T1000 (cell line): ENCODE results near the gene DDX27.
"Not testable (repeated sequence)": the region's sequence is repeated elsewhere in the genome, so short reads cannot be mapped to it uniquely, and the experiment has no call there.

Experiments used
- DNase-seq: peaks from one replicate; lab custom pipeline; 2025; ENCODE audit warnings: mixed read lengths; lab: John Stamatoyannopoulos, UW

The DDX27 gene, protein sequence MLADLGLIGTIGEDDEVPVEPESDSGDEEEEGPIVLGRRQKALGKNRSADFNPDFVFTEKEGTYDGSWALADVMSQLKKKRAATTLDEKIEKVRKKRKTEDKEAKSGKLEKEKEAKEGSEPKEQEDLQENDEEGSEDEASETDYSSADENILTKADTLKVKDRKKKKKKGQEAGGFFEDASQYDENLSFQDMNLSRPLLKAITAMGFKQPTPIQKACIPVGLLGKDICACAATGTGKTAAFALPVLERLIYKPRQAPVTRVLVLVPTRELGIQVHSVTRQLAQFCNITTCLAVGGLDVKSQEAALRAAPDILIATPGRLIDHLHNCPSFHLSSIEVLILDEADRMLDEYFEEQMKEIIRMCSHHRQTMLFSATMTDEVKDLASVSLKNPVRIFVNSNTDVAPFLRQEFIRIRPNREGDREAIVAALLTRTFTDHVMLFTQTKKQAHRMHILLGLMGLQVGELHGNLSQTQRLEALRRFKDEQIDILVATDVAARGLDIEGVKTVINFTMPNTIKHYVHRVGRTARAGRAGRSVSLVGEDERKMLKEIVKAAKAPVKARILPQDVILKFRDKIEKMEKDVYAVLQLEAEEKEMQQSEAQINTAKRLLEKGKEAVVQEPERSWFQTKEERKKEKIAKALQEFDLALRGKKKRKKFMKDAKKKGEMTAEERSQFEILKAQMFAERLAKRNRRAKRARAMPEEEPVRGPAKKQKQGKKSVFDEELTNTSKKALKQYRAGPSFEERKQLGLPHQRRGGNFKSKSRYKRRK

DNA sequence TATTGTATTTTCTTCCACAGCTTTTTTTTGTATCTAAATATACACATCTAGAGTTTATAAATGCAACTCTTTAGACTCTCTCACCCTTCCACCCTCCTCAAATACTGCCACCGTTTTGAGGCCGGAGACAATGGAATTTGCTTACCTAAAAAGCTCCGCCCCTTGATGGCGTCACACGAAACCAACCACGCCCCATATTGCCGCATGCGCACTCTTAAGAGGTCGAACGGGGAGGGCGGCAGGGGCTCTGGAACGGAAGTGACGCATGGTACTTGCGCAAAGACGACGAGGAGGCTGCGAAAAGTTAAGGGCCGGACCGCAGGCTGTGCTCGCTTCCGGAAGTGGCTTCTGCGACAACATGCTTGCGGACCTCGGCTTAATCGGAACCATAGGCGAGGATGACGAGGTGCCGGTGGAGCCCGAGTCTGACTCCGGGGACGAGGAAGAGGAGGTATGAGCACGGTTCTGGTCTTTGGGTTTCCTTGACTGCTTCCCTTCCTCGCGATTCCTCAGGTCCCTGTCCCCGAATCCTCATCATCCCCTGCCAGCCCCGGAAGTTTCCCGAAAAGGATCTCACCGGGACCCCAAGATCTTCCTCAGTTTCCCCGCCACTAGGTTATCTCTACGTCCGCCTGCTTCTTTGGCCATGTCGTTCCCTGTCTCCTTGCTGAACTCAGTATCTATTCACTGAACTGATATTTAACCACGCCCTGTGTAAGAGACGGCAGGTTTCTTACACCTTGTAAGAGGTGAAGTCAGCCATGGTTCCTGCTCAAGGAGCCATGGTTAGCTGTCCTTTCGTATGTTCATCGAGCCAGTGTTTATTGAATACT, at the start of gene DDX27:
Gene DDX27 (plus strand): TSS at position 326 of the 833 bp plus-strand sequence. CDS start 33 bp downstream, at position 359.
- DNase-seq = peak; percentile 99

DNA sequence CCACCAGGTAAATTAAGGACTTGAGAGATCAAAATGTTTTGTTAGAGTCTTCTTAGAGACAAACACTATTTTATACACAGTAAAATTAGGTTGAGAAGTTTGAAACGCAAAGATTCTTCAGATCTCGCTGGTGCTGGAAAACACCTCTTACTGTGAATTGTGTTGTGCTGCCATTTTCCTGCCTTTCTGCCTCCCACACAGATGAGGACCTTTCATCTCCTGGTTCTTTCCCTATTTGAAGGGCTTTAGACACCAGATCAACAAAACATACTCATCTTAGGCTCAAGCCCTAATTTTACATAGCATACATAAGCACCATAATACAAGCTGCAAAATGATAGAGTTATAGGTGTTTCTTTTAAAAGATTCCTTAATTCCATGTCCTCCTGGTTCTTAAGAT, 49.7 kb upstream of the DDX27 start:
- DNase-seq = no peak

DNA sequence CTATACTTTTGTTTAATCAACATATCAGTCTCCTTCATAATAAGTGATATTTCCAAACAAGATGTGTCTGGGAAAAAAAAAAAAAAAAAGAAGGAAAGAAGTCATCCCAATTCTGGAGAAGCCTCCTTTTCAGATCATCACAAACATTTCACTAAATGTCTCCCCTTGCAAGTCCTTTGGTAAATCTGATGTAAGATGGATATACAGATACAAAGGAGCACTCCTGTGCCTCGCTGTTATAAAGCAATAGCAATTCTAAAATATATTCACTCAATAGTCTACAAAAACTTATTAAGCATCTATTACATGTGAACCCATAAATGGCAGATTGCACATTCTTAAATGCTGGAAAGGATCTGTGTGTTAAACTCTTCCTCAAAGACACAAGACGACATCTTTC, 48.5 kb upstream of the DDX27 start:
- no peak for DNase-seq

DNA sequence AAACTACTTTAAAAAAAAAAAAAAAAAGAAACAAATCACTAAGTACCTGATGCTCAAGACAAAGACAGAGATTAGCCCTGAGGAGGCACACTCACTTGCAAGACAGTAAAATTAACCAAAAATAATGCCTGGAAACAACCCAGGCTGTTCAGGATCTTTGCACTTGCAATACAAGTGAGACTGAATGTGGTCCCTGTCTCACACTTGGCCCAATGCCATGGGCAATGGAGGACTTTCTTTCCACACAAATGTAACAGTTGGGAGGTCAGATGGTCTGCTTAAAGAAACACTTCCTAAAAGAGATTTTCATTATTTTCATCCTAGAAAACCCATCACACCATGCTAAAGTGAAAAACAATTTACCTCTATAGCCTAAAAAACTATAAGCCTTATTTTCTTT, 47.3 kb upstream of the DDX27 start:
- no peak for DNase-seq

DNA sequence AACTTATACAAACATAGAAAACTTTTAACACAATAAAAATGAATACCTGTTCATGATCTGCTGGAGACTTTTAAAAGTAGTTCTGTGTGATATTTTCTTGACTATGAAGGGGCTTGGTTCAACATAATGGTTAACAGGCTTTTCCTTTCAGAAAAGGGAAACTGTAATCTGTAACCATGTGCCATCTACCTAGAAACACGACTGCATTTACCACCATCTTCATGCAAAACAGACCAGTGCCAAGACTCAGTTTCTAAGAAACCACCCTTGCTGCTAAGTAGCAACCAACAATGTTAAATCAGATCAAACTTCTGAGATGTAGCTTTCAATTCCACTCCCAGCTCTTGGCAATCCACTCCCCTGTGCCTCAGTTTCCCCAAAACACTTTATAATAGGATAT, 46.8 kb upstream of the DDX27 start:
- DNase-seq = no peak

DNA sequence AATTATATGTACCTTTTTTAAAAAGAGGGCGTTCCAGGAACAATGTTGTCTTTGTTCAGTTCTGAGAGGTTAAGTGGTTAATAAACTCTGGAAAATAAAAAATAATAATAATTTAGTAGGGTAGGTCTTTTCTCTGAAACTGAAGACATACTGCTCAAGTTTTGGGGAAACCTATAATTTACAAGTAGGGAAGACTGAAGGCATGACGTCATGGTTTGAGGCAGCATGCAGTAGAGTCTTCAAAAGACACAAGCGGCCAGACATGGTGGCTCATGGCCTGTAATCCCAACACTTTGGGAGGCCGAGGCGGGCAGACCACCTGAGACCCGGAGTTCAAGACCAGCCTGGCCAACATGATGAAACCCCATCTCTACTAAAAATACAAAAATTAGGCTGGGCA, 45.0 kb upstream of the DDX27 start:
- no peak for DNase-seq

DNA sequence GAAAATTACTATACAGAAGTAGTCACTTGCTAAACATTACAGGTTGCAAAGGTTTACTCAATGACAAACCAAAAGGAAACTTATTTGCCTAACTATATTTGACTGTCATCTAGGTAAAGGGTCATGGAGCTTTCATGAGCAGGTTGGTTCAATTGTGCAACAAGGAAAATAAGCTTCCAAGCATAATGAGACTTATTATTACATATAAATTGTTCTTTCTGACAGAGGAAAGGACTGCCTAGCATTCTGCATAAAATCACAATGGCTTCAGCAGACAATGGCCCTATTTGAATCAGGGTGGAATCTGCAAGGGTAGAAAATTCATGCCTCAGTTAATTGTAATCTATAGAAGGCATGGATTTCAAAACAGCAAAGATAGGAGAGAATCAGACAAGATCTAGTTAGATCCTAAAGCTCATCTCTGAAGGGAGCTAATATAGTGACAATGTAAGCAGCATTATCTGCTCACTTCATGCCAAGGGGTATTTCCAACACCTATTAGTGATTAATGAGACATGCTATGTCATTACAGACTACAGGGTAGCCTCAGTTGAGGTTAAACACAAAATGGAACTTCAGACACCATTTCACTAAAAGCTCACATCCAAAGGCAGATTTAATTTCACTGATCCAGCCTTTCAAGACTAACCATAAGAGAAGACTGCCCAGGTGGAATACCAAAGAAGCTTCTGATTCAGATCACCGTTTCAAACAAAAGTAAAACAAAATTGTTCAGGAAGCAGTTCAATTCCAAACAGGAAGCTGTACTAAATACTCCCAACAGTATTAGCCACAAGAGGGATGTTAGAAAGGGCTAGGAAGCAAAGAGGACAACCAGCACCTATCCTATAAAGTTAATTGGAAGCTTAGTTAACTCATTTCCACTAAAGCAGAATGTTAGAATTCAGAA, 39.6 kb upstream of the DDX27 start:
- DNase-seq = no peak

DNA sequence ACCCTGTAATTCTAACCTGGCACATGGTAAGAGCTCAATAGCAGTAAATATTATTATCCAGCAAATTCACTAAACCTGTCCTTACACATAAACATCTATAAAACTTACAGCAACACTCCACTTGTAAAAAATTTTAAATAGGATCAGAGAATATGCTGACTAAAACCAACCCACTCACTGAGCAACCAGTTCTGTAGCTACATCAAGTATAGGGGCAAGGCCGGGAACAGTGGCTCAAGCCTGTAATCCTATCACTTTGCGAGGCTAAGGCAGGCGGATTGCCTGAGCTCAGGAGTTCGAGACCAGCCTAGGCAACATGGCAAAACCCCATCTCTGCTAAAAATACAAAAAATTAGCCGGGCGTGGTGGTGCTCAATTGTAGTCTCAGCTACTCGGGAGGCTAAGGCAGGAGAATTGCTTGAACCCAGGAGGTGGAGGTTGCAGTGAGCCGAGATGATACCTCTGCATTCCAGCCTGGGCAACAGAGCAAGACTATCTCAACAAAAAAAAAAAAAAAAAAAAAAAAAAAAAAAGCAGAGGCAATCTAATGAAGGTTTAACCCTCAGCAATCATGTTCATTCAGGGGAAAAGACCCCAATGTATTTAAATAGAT, 37.8 kb upstream of the DDX27 start:
- no peak for DNase-seq

DNA sequence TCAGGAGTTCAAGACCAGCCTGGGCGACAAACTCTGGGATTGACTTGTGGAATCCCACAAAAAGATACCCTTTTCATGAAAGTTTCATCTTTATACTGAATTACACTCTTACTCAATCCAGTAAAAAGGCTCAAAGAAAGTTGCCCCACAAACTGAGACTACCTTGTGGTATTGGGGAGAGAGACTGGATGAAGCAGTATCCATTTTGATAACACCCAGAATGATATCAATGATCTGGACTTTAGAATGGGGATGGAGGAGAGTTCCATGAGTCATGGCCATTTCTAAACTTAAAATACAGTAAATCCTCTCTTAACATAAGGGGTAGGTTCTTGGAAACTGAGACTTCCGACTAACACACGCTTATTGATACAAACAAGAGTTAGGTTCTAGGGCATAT, 35.8 kb upstream of the DDX27 start:
- no peak for DNase-seq

DNA sequence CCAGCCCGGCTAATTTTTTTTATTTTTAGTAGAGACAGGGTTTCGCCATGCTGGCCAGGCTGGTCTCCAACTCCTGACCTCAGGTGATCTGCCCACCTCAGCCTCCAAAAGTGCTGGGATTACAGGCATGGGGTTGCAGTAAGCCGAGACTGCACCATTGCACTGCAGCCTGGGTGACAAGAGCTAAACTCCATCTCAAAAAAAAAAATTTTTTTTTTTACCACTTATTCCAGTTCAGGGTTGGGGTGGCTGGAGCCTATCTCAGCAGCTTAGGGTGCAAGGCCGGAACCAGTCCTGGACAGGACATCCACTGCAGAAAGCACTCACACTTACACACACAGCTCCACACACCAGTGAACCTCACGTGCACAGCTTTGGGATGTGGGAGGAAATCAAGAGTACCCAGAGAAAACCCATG, 35.1 kb upstream of the DDX27 start:
- not testable (repeated sequence) for DNase-seq

DNA sequence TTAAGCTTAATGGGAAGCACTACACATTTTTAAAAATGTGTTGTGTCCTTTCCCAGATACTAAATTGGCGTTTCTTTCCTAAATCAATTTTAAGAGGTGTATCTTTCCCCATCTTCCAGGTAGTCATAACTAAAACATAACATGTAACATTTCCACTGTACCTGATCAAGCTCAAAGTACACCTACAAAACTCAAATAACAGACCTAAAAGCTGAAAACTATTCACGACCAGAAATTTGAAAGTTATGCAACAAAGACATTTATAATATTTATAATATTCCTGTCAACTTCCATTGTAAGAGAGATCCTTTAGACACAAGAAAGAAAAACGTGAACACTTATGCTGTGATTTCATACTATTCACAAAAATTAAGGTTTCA, 34.5 kb upstream of the DDX27 start:
- DNase-seq = no peak

DNA sequence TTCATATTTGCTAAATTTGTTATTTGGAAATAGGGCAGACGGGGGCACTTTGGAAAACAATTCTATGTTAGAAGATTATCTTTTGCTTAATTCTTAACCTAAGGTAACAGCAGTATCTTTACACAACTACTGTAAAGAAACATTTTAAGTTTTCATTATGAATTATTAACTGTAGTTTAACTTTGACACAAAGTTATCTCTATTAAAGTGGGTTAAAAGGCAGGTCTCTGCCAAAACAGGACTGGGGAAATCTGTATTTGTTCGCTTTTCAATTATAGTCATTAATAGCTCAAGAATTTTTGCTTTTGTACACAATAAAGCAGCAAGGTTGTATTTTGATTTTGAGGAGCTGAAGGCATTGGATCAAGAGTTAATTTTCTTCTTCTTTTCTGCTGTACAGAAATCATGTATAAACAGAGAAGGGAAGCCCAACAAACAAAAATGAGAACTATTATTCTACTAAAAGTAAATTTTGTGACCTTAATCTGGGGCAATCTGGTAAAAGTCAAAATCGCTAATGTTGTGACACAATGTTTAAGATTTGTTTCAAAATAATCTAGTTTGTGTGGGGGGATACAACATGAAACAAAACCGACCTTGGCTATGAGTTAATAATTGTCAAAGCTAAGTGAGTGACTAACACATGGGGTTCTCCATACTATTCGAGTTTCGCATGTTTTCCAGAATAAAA, 34.0 kb upstream of the DDX27 start:
- no peak for DNase-seq

DNA sequence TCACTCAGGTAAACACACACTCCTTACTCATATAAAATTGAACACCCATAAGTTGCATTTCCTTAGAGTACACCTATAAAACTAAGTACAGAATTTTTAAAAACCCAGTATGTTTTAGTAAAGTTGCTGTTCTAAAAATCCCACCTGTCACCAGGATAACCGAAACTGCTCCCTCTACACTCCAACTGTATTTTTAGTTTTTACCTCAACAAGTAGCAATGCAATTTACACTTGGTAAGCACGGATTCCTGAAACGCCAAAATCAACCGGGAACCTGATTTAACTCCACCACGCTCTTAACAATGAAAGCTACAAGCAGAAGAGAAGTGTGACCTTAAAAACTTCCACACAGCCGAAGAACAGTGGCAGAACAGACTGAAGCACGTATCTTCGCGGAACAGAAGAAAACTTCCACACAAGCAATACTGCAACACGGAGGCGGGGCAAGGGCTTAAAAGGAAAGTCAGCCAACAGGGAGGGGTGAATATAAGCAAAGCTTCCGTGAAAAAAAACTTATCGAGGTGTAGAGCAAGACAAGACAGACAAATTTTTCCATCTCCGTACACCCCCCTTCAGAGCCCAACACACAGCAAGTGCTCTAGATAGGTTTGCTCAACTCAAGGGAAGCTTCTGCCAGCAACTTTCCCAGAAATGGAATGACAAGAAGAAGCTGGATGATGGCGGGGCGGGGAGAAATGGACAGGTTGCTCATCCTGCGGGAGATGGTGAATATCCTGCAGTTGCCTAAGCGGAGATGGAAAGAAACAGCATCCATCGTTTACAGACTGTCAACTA, 32.5 kb upstream of the DDX27 start:
- DNase-seq = no peak

DNA sequence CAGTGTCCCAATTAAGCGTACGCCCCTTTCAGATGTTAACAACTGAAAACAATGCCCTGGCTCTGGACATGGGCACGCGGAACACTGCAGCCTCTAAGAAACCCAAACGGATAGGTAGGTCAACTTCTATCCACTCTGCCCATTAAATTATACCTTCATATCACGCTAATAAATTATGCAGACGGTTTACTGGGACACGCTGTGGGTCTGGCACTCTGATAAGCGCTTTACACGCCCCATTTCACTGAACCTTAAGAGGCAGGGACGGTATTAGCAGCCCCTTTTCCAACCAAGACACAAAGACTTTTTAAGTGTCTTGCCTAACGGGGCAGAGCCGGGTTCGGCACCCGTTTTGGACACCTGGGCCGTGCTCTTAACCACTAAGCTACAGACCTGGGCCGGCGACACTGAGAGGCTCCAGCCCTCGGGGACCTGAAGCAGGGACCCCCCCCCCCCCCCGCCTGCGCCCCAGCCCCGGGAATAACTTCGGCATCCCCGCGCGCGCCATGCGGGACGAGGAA, 31.8 kb upstream of the DDX27 start:
- no peak for DNase-seq

DNA sequence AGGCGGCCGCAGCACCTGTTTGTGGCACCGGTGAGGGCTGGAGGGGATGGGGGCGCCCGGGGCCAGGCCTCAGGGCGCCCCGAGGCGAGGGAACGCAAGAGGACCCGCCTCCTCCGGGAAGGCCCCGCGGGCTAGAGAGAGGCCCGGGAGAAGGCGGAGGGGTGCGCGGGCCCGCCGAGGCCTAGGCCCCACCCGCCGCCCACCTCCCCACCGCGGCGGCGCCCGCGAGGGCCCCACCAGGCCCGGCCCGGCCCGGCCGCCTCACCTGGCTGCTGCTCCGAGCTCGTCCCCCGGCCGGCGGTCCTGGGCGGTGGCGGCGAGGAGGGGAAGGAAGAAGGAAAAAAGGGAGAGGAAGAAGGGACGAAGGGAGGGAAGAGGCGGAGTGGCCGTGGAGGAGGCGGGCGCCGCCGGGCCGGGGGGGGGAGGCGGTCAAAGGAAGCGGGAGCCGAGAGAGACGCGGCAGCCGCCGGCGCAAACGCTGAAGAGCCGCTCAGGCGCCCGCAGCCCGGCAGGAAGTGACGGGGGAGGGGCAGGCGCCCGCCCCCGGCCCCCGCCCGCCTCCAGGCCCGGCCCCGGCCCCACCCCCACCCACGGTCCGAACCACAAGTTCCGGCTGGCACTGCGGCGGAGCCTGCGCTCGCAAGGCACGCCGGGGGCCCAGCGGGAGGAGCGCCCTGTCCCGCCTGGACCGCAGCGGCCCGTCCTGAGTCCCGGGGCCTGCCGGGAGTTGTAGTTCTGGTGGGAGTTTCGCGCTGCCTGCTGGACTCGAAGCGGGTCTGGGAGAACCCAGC, 31.2 kb upstream of the DDX27 start, which contains the start of gene STAU1:
Gene STAU1 (minus strand): TSS at position 484 of the 791 bp plus-strand sequence. CDS start 22,133 bp downstream, outside the sequence.
- DNase-seq = peak; percentile 98

DNA sequence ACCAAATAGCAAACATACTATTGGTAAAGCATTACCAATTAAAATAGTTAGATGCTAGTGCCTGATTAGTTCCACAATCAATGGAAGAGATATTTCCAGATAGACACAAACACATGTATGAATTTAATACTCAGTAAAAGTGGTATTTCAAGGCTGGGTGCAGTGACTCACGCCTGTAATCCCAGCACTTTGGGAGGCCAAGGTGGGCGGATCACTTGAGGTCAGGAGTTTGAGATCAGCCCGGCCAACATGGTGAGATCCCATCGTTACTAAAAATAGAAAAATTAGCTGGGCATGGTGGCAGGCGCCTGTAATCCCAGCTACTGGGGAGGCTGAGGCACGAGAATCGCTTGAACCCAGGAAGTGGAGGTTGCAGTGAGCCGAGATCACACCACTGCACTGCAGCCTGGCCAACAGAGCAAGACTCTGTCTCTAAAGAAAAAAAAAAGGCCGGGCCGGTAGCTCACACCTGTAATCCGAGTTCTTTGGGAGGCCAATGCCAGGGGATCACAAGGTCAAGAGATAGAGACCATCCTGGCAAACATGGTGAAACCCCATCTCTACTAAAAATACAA, 26.2 kb upstream of the DDX27 start:
- DNase-seq = not testable (repeated sequence)

DNA sequence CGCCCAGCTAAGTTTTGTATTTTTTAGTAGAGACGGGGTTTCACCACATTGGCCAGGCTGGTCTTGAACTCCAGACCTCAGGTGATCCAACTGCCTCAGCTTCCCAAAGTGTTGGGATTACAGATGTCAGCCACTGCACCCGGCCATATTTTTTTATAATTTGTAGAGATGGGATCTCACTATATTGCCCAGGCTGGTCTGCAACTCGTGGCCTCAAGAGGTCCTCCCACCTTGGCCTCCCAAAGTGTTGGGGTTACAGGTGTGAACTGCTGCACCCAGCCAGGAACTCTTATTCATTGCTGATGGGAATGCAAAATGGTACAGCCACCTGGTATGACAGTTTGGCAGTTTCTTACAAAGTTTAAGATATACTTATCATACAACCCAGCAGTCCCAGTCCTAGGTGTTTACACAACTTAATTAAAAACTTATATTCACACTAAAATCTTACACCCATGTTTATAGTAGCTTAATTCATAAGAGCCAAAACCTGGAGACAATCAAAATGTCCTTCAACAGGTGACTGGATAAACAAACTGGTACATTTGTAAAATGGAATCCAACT, 19.4 kb upstream of the DDX27 start:
- no peak for DNase-seq

DNA sequence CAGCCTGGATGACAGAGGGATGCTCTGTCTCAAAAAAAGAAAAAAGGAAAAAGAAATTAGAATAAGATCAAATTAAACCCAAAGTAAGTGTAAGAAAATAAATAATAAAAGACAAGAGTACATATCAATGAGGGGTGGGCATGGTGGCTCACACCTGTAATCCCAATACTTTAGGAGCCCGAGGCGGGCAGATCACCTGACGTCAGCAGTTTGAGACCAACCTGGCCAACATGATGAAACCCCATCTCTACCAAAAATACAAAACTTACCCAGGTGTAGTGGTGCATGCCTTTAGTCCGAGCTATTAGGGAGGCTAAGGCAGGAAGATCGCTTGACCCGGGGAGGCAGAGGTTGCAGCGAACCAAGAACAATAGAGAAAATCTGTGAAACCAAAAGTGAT, 16.2 kb upstream of the DDX27 start:
- no peak for DNase-seq
